LNCaP clone FGC (cell line): ENCODE data around the gene UNK.

ENCODE experiments used
- DNase-seq: peaks from one replicate; pipeline ENCODE4 v3.0.0-alpha.2; 2011; ENCODE audit warnings: low read depth
- H3K4me3 ChIP-seq: 2 replicates; pipeline ENCODE4 v1.5.1; 2011; ENCODE audit warnings: mild to moderate bottlenecking, low read depth, low read length, control low read depth
- TF ChIP-seq, protein P1 (sequence below): IDR thresholded peaks from 2 replicates; pipeline ENCODE4 v1.5.1; 2012; ENCODE audit warnings: mild to moderate bottlenecking; ENCODE audit not compliant: control insufficient read depth, insufficient read depth; ENCODE audit errors: extremely low read depth

Gene UNK

DNA sequence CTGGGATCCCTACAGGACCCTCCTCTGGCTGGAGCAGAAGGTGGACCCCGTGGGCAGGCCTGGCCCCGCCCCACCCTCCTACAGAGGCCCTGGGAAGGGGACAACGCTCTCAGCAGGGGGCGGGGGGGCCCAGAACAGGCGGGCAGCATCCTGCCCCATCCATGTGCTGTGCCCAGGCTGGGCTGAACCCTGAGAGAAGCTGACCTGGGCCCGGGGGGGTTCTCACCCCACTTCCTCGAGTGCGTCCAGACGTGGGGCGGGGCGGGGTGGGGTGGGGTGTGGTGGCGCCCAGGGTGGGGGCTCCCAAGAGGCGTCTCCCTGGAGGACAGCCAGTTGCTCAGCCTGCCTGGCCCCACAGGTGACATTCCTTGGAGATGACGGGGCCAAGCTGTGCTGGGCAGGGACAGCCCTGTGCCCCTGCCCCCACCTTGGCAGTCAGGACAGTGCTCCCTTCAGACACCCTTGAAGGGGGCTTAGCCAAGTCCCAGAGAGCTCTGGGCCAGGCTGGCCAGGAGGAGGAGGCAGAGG is 60.0 kb downstream of the UNK start:
- TF ChIP-seq, protein P1, sequence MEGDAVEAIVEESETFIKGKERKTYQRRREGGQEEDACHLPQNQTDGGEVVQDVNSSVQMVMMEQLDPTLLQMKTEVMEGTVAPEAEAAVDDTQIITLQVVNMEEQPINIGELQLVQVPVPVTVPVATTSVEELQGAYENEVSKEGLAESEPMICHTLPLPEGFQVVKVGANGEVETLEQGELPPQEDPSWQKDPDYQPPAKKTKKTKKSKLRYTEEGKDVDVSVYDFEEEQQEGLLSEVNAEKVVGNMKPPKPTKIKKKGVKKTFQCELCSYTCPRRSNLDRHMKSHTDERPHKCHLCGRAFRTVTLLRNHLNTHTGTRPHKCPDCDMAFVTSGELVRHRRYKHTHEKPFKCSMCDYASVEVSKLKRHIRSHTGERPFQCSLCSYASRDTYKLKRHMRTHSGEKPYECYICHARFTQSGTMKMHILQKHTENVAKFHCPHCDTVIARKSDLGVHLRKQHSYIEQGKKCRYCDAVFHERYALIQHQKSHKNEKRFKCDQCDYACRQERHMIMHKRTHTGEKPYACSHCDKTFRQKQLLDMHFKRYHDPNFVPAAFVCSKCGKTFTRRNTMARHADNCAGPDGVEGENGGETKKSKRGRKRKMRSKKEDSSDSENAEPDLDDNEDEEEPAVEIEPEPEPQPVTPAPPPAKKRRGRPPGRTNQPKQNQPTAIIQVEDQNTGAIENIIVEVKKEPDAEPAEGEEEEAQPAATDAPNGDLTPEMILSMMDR, result no peak
- no peak overlapping the region for H3K4me3 ChIP-seq
- no peak for DNase-seq

DNA sequence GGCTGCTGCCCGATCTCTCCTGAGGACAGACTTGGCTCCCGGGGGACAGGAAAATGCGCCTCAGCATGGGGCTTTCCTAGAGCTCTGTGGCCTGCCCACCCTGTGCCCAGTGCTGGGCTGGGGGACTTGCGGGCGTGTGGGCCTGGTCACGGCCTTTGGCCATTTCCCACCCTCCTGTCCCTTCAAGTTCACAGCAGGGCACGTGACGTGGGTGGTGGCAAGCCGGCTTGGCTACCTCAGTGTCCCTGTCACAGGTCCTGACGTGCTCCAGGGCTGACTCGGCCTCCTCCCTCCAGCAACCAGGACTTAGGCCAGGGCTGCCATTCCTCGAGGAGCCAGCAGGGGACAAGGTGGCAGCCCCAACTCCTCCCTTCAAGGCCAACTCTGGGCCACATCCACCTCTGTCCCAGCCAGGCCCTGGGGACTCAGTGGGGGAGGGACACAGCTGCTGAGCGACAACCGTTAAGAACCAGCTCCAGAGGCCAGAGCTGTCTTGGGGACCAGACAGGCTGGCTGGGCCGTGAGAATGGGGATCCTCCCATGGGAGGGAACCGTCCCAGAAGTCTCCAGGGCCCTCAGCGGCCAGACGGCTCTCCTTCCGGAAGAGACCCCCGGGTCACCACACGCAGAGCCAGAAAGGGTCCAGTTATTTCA is 60.6 kb downstream of the UNK start:
- TF ChIP-seq, protein P1, result peak; percentile 75
- H3K4me3 ChIP-seq, result no peak overlapping the region
- DNase-seq, result peak; percentile 80

DNA sequence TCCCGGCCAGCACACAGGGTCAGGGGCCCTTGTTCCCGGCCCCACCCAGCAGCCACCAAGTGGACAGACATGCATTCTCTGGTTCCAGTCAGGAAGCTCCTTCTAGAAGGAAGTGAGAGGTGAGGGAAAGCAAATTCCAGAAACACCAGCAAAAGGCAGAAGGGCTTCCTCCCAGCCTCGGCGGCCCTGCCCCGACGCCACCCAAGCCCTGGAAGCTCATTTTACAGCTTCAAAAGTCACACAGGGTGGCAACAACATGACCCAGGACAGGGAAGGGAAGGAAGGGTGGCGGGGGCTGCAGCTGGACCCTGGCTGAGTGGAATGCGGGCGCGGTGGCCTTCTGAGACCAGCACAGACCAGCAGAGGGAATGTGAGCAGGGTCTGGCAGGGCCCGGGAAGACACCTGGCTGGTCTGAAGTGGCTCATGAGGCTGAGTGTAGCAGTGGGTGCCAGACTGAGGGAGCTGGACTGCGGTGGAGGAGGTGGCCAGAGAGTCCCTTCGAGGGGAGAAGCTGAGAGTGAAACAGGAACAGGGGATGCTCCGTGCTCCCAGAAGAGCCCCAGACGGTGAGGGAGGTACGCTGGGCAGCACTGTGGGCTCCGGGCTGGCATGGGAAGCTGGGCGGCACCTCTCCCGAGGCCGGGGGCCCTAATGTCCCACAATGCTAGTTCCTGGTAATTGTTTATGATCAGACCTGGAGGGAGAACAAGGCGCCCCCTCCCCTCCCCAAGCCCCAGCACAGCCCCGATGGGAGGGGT is 61.5 kb downstream of the UNK start:
- no peak for DNase-seq

DNA sequence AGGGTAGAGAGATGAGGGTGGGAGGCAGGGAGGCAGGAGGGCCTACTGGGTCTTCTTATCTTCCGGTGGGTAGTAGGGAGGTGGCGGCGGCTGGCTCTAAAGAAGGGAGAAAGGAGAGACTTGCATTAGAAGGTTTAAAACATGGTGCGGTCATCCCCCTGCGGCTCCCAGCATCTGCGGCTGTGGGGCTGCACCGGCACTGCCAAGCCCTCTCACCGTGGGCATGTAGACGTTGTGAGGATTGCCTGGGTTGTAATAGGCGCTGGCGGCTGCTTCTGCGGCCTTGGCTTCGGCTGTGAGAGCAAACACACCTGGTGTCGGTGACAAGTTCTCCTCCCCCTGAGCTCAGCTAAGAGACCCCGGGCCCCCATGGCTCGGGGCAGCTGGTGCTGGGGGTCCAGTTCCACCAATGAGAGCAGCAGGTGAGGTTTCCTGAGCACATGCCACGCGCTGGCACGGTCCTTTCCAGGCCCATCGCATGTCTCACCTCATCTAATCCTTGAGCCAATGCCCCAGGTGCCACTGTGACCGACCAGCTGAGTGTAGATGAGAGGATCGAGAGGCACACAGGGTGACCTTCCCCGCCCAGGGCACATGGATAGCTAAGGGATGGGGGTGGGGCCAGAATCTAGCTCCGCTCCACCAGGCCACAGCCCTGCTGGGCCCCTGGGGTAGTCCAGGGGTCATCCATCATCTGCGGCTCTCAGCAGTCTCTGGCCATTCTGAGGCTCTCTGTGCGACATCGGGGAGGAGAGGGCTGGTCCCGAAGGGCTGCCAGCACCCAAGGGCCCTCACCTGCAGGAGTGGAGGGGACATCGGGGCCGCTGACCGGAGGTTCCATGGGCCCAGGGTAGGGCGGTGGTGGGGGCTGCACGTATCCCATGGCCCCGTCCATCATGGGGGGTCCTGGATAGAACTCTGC is 62.3 kb downstream of the UNK start:
- TF ChIP-seq, protein P1, result no peak
- no peak overlapping the region for H3K4me3 ChIP-seq
- DNase-seq, result no peak

More for the DNA sequence above, 61.5 kb downstream of the UNK start:
- H3K4me3 ChIP-seq, result no peak overlapping the region
- TF ChIP-seq, protein P1, result no peak

DNA sequence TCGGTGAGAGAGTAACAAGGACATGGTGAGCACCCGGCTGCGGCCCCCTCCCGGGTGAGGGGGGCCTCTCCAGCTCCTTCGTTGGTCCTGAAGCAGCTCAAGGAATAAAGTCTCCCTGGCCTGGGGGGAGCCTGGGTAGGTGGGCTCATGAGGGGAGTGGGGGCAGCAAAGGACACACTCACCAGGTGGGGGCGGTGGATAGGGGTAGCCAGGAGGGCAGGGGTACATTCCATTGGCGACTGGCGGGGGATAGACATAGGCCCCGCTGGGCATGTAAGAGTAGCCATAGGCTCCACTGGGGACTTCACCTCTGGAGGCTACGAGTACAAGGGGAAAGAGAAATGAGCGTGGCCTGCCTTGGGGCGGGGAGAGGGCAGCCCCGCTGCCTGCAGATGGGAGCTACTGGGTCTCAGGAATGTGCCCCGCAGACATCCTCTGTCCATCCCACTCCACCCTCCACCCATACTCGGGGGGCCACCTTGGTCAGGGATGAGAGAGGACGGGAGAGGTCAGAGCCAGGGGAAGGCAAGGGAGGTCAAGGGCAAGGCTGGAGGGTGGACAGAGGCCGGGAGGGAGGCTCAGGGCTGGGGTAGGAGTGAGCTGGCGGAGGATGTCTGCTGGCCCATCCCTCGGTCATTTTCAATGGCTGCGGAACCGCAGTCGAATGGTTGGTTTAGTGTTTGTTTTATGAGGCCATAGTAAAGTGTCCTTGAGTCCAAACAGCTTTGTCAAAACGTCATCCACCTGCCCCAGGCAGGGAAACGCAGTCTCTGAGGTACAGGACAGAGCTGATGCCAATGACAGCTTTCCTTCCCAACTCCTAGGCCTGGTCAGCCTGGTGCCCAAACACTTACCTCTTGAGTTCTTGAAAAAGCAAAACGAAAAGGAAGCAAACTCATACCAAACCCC is 63.3 kb downstream of the UNK start:
- no peak overlapping the region for H3K4me3 ChIP-seq
- TF ChIP-seq, protein P1, result no peak
- no peak for DNase-seq
